ENCODE results near the gene C11orf65.

DNA sequence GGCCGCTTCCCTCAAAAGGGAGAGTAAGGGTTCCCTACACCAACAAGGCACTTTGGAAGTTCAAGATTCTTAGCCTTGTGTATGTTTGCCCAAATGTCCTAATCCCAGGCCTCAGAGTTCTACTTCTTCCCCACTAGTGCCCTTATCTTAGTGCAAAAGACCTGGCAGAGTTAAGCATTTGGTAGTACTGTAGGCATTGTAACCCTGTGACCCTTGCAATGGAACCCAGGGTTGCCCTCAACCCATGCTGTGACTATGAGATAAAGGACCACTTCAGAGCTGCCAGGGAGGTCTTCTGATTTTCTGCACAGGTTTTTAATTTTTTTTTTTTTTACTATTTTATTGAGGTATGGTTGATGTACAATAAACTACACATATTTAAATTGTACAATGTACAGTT is 65.1 kb downstream of the C11orf65 start:
- TF ChIP-seq POLR2A (IDR thresholded peaks at IDR 0.05; ENCODE audit: low read depth, low read length) (no peak), POLR2AphosphoS5 (IDR thresholded peaks at IDR 0.05; ENCODE audit: low read depth, low read length) (no peak)

Measured in GM12892 (cell line).